T1000 (cell line): ENCODE data around the gene DCHS2.

ENCODE experiments used
- DNase-seq: peaks from one replicate; lab custom pipeline; 2025; ENCODE audit warnings: mixed read lengths; lab: John Stamatoyannopoulos, UW

Gene DCHS2, protein sequence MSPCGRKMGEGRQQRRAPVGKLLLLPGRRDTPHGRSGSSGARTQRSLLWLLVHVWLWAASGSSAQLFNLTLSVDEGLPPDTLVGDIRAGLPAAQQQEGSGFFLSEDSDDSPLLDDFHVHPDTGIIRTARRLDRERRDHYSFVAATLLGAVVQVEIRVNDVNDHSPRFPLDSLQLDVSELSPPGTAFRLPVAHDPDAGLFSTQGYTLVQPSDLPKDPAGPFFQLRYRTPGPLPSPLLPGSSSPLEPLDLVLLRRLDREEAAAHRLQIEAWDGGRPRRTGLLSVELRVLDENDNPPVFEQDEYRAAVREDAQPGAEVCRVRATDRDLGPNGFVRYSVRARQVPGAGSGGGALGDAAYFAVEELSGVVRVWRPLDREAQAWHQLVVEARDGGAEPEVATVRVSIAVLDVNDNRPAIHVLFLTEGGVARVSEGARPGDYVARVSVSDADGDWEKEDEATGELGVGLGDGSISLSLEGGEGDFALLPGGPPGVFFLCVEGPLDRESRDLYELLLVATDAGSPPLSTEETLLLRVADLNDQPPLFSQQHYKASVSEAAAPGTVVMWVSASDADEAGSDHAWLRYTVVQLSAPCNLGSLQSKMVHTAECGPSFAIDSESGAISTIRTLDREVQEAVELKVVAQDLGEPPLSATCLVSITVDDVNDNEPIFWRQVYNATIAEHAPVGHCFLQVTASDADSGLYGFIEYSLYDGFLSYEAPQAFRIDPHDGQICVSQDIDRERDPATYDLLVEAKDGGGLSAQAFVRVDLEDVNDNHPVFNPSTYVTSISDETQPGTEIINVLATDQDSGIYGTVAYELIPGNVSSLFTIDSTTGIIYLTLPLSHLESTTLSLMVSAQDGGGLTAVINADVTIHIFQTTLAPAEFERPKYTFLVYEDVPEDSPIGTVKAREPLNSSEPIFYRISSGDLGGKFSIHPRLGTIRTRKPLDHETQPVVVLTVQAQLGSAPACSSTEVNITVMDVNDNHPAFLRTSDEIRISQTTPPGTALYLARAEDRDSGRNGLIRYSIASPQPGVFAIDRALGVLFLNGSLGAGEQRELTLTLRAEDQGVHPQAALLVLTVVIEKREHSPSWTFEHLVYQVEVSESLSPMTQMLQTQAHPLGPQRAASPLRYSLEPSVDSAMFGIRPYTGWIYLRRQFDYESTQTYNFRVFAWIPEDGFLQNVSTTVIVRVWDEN (N-terminal part only)

DNA sequence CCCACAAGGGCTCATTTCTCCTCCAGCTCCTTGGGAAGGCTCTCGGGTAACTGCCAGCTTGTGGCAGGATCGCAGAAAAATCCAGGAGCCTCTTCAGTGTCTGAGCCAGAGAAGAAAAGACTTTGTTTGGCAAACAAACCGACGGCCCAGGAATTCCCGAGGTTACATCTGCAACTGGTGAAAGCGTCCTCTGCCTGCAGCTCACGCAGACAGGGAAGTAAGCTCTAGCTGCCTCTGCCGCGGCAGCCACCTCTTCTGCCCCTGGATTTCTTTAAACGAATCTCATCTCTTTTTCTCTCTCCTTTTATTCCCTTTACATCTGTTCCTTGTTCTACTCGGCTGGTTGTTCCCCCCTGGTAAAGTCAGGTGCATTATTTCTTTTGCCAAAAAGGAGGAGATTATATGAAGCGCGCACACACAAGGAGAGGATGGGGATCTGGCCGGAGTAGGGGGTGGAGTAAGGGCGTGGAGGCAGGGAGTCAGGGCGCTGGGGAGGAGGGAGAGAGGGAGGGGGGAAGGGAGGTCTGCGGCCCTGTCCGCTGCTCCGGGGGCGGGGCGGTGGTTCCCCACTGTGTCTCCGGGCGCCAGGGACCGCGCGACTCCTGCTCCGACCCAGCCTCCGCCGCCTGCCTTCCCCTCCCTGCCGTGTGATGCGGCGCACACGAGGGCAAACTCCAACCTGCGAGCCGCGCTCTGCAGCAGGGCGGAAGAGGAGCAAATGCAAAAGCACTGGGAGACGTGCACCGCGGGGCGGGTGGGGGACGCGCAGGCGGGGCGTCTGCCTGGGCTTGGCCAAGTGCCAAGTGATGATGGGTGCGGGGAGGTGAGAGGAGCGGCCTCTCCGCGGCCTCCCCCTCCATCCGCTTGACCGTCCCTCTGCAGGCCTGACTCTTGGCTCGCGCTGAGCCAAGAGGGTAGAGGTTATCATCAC, at the start of gene DCHS2:
DCHS2 (minus strand) TSS at position 459 of the 931 bp plus-strand sequence; CDS start at position 15, 444 bp downstream.
- peak; percentile 34 for DNase-seq

DNA sequence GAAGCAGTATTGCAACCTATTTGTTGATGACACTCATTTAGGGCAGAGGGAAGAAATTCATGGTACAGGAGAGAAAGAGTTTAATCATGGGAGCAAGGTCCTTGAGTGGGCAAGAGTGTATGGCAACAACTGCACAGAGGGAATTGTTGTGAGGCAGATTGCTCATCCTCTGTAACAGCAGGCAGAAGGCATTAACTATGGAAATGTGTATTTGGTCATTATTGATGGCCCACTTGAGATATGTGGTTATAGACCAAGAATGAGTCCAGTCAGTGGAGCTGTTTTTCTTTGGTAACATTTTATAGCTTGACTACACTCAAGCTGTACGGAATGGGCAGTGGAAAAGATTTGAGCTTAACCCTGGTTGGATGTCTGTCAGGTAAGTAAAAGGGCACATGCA, 42.7 kb upstream of the DCHS2 start:
- no peak for DNase-seq

DNA sequence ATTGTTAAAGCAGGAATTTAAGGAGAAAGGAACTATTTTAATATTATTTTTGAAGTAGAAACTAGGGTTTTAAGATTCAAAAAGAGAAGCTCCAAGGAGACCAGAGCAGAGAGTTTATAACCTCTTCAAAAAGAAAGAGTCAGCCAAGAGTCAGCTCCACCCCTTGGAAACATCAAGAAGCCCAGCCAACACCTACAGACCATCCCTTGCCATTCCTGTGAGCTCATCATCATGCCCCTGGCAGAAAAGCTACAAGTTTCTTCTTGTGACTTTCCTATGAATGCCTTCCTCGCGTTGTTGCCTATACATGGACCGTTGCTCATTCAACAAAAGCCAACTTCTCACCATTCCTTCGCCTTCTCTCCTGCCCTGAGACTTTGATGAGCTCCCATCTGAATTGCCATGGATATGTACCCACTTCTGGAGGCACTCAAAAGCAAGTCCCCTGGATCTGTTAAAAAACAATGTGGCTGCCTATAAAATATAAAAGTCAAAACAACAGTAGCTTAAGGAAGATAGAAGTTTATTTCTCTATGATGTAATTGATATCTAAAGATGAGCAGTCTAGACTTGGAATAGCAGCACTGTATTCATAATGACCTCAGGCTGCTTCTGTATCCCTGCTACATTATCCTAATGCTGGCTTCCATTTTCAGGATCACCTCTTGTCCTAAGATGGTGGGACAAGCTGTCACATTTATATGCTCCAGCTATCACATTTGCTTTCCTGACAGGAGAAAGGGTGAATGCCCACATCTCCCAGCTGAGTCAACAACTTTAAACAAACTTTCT, 38.3 kb upstream of the DCHS2 start:
- DNase-seq = no peak

DNA sequence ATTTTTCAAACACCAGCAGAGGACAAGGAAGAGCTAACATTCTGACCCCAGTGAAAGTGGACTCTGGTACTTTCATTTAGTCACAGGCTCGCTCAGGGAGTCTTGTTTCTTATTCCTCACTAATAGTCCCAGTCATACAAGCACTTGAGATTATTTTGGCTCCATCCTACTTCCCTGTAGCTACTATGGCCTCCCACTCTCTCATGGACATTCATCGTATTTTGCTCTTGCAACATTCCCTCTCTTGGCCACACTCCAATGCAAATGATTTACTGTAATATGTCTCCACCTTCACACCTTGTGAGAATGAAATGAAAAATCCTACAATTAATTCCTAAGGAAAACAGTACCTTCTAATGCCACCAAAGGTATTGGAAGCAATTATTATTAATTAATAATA, 37.3 kb upstream of the DCHS2 start:
- DNase-seq = no peak

DNA sequence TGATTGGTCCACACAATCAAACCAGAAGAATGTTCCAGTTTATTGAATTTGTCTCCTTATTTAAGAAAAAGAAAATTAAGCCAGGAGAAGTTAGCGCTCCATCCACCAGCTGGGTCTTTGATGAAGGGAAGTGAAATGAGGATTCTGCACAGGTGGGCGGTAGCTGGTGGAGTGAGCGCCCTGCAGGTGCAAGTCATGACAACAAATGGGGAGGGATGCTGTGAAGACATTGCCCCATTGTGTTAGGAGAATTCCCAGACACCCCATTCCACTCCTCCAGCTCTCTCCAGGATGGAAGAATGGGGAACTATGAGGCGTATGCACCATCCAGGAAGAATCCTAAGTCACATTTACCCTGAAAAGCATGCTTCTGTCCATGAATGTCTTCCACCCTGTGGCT, 35.7 kb upstream of the DCHS2 start:
- DNase-seq = no peak

DNA sequence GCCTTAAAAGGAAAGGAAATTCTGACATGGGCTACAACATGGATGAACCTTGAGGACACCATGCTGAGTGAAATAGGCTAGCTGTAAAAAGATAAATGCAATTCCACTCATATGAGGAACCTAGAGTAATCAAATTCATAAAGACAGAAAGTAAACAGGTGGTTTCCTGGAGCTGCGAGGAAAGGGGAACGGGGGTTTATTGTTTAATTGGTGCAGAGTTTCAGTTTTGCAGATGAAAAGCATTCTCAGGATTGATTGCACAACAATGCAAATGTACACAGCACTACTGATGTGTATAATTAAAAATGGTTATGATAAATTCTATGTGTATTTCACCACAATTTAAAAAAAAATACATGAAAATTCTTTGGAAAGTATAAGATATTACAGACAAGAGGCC, 34.6 kb upstream of the DCHS2 start:
- no peak for DNase-seq

DNA sequence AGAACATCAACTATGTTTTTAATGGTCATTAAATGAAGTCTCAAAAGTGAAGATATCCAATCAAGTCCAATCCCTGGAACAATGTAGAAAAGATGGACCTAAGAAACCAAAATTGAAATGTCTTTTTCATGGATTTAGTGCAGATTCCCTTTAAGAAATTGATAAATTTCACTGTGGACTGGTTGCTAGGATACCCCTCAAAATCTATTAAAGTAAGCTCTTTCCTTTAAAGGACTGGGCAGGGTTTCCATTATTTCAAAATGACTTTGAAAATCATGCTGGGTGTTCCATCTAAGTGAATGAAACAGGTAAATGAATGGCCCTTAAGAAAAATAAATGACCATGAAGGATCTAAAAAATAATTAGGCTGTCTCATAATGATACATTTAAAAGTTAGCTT, 30.0 kb upstream of the DCHS2 start:
- DNase-seq = no peak

DNA sequence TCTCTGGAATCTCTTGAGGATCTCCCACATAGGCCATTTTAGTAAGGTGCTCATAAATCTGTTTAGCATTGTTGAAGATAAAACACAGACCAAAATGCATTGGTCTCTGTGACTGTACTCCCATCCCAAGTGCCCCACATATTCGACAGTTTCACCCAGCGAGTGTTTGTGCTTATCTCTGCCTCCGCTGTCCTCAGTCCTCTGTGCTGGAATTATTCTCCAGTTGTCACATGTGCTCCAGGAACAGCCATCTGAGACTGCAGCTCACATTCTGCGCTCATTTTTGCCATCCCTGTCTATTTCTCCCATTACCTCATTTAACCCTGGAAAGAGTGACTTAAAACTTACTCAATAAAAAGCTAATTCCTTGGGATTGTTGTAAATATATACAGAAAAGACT, 27.6 kb upstream of the DCHS2 start:
- DNase-seq = no peak

DNA sequence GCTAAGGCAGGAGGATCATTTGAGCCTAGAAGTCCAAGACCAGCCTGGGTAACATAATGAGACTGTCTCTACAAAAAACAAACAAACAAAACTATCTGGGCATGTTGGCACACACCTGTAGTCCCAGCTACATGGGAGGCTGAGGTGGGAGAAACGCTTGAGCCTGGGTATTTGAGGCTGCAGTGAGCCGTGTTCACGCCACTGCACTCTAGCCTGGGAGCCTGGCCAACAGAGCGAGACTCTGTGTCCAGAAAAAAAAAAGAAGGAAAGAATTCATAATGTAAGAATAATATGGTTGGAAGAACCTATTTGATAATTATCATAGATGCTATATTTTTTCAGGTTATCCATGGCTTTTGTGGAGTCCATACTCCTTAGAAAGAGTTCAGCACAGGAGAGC, 26.0 kb upstream of the DCHS2 start:
- DNase-seq = no peak

DNA sequence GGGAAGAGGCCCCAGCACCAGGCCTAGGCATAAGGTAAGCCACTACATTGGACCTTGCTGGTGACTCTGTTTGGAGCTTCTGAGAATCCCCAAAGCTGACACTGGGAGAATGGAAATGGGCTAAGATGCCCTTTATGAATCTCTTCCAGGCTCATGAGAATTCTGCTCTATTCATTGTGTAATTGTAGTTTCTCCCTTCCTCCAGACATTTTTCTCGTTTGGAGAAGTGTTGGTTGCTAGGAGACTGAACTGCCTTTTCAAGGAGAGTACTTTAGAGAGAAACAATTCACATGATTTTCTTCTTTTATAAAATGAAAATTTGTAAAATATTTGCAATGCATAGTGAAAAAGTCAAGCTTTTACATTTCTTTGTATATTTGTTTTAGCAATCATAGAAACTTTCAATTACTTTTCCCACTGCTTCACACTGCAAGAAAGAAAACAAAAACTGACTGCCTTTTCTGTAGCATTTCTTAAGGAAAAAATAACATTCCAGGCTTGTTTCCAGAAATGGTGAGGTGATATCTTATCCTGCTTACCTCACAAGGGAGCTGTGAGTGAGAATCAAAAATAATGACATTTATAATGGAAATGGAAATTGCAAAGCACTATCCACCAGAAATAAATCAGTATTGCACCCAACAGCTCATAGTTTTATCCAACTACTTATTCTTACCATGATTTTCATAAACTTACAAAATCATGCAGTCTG, 24.9 kb upstream of the DCHS2 start:
- no peak for DNase-seq

DNA sequence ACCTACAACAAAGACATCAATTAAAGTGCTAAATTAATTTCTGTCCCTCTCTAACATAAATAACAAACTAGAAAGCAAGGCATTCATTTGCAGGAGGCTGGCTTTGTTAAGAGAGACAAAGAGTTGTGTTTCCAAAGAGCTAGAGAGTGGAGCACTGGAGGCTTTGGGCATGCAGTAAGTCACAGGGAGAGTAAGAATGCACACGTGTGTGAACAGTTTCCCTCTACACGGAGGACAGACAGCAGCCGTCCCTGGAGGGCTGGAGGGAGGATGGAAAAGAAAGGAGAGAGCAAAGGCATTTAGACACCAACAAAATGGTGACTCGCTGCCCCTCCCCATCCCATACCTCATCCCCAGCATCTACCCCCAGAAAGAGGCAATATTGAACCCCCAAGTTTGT, 20.4 kb upstream of the DCHS2 start:
- DNase-seq = no peak

DNA sequence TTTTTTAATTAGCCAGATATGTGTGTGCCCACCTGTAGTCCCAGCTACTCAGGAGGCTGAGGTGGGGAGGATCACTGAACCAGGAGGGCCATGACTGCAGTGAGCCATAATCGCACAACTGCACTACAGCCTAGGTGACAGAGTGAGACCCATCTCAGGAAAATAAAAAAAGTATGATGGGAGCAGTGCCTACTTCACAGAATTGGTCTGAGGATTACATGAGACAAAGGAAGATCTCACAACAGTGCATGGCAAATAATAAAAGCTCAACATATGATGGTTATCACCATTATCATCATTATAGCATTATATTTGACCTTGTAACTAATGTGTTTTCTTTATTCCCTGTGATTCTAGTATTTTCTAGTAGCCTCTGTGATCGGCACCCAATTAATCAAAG, 19.9 kb upstream of the DCHS2 start:
- no peak for DNase-seq

DNA sequence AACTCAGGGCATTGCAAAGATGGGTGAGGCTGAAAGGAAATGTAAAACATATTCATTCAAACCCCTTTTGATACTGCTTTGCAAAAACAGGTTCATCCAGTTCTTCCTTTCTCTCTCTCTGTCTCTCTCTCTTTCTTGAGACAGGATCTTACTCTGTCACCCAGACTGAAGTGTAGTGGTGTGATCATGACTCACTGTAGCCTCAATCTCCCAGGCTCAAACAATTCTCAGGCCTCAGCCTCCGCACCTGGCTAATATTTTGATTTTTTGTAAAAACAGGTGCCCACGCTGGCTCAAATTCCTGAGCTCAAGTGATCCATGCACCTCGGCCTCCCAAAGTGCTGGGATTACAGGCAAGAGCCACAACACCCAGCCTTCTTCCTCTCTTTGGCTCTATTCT, 15.6 kb upstream of the DCHS2 start:
- DNase-seq = no peak

DNA sequence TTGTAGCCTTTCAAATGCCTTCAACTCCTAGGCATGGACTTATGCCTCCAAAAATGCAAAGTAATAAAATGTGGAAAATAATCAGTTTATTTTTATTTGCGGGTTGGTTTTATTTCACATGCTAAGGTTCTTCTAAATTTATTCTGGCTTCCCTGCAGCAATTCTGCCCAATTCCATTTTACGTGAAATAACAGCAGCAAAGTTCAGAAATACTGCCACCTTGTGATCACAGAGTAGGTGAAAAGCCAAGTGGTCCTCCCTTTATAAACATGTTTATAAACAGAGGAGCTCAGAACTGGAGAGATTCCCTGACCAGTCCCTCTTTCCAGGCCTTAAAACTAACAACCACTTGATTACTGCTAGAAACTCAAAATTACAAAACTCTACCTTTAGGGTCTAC, 14.7 kb upstream of the DCHS2 start:
- DNase-seq = no peak

DNA sequence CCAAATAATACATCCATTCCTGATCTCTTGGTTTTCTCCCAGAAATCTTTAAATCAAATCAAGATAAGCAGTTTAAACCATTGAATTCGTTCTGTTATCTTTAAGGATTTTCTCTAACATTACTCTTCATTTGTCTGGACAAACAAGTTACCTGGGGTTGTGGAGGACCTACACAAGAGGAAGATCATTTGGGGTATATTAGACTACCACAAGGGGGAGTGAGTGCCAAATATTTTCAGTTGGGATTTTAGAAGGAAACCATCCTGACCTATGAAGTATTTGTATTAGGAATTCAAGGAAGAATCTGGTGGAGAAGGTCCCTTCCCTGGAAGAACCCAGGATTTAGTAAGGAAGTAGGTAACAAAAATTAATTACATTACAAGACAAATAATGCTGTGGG, 12.0 kb upstream of the DCHS2 start:
- DNase-seq = no peak

DNA sequence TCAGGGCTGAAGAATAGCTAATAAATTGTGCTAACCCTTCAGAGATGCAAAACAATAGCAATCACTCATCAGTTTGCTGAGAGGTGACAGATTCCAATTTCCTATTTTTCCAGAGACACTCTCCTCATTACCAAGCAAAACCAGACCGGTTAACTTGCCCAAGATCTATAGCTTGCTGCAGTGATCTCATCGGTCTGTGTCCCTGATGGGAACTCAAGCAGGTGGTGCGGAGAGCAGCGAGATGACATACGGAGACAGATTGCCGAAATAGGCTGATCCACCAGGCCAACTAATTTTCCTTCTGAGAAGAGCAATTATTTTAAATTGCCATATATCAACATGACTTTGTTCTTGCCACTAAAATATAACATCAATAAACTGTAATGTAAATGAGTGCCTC, 10.5 kb upstream of the DCHS2 start:
- no peak for DNase-seq

DNA sequence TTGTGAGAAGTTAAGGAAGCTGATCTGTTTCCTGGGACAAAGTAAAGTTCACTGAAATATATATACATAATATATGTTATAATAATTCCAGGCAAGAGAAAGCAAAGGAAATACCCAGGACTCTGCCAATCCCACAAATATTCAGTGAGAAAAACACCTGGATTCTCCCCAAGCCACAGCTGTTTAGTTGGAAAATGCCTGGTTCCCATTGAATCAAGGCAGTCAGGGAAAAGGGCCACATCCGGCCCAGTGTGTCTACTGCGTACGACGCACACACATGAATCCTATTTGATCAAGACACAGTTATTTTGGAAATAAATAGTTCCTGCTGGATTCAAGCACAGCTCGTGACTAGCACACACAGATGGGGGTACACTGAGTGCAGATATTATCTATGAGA, 6.3 kb upstream of the DCHS2 start:
- DNase-seq = no peak

DNA sequence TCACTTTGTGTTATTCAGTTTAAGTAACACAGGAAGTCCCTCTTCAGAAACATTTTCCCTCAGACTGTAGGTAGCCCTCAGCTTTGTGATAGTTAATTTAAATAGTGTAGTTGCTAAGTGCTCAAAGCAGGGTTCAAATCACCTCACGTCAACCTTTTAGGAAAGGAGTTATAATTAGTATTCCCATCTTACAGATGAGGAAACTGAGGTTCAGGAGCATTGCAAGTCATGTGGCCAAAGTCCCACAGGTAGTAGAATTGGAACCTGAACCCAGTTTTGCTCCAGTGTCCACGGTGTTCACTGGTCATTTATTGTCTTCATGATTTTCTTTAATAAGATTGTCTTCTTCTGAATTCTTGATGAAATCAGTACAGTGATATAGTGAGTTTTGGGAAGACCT, 4.3 kb upstream of the DCHS2 start:
- no peak for DNase-seq

DNA sequence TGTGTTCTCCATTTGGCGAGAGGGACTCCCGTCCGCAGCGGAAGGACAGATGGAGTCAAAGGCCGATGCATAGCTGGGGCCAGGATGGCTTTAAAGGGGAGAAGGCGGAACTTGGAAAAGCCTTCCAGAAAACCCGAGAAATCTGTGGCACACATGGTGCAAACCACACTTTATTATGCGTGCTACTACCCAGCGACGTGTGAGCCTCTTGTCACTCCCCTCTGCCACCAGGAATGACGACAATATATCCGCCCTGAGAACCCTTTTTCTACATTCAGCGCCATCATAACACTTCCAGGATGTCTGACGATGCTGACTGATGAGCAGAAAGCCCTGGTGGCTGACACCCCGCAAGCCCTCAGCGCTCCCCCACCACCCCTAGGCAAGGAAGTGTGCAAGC, 689 bp upstream of the DCHS2 start:
- no peak for DNase-seq
